ENCODE measurements around the gene ZNF423.

DNA sequence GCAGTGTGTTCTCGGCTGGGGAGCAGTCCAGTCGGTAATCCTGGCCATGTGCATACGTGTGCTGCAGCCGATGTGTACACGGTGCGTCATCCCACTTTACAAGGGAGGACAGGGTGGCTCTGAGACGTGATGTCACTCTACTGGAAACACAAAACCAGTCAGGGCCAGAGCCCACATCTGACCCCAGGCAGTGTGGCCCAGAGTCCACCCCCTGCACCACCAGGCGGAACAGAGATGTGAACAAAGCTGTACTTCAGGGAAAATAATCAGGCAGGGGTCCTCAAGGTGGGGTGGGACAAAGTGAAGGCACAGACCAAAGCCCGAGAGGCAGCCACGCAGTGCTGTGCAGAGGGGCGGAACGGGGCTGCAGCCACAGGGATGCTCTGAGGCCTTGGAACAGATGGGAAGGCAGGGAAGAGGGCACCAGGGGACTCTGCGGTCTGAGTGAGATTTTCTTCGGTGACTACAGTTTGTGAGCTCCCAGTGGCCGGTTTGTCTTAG, 181.5 kb downstream of the ZNF423 start:
- TF ChIP-seq POLR2A (IDR thresholded peaks at IDR 0.05) (no peak), POLR2AphosphoS5 (IDR thresholded peaks at IDR 0.05) (no peak)
- TF ChIP-seq, protein P1, sequence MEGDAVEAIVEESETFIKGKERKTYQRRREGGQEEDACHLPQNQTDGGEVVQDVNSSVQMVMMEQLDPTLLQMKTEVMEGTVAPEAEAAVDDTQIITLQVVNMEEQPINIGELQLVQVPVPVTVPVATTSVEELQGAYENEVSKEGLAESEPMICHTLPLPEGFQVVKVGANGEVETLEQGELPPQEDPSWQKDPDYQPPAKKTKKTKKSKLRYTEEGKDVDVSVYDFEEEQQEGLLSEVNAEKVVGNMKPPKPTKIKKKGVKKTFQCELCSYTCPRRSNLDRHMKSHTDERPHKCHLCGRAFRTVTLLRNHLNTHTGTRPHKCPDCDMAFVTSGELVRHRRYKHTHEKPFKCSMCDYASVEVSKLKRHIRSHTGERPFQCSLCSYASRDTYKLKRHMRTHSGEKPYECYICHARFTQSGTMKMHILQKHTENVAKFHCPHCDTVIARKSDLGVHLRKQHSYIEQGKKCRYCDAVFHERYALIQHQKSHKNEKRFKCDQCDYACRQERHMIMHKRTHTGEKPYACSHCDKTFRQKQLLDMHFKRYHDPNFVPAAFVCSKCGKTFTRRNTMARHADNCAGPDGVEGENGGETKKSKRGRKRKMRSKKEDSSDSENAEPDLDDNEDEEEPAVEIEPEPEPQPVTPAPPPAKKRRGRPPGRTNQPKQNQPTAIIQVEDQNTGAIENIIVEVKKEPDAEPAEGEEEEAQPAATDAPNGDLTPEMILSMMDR (IDR thresholded peaks at IDR 0.05 in 8 of 11, conservative IDR thresholded peaks at IDR 0.05 in 3 of 11) = no peak
